Activated CD8-positive, alpha-beta memory T cell treated with anti-CD3 and anti-CD28 coated beads, Interleukin-2, amount 10 ng/mL, durations not matched to agents 7 days and 5 days (primary cell): ENCODE data around the gene SEZ6L2. TPM values are rescaled to one million over a fixed set of nuclear protein-coding genes. Genes with fewer than 3 reads are reported as not detected.

Source experiments
- total RNA-seq, 2 experiments: library from RNA; stranded (reverse); gene quantifications; one replicate each; pipeline ENCODE4 v1.2.3, GENCODE V29; 2021

Gene SEZ6L2
- total RNA-seq, 2 experiments from 2014 or later: 0.09 TPM; not detected in 1

Other genes starting within 250 kb of the SEZ6L2 start
- 100 to 1,000 TPM; 329 to 351 TPM for gene SPN, start 236.3 kb downstream of the SEZ6L2 start, total RNA-seq
- 10 to 100 TPM; 13.3 to 15.7 TPM for gene QPRT, start 220.4 kb downstream of the SEZ6L2 start, total RNA-seq
- 10 to 100 TPM; 39.7 to 51.2 TPM for gene C16orf54, start 153.6 kb downstream of the SEZ6L2 start, total RNA-seq
- gene ZG16, start 121.3 kb downstream of the SEZ6L2 start, total RNA-seq: not detected
- 100 to 1,000 TPM; 205 to 266 TPM for gene KIF22, start 108.8 kb downstream of the SEZ6L2 start, total RNA-seq
- 100 to 1,000 TPM; 411 to 434 TPM for gene MAZ, start 93.0 kb downstream of the SEZ6L2 start, total RNA-seq
- 1 to 10 TPM in 1 of 2 experiments, under 1 TPM in 1; 0.85 to 1.1 TPM for gene PRRT2, start 87.4 kb downstream of the SEZ6L2 start, total RNA-seq
- gene PAGR1, start 83.4 kb downstream of the SEZ6L2 start, total RNA-seq: 10 to 100 TPM; 34.3 to 35.2 TPM
- 100 to 1,000 TPM; 110 to 123 TPM for gene MVP, start 79.1 kb downstream of the SEZ6L2 start, total RNA-seq
- 10 to 100 TPM; 52.0 to 62.0 TPM for gene CDIPT, start 36.3 kb downstream of the SEZ6L2 start, total RNA-seq
- gene ASPHD1, start 938 bp upstream of the SEZ6L2 start, total RNA-seq: under 1 TPM in 1 of 2 experiments, not detected in 1; 0.33 TPM
- 10 to 100 TPM; 44.6 to 48.4 TPM for gene KCTD13, start 26.7 kb upstream of the SEZ6L2 start, total RNA-seq
- 10 to 100 TPM; 56.9 to 67.6 TPM for gene TMEM219, start 62.5 kb upstream of the SEZ6L2 start, total RNA-seq
- 10 to 100 TPM; 51.1 to 55.3 TPM for gene TAOK2, start 74.3 kb upstream of the SEZ6L2 start, total RNA-seq
- 10 to 100 TPM; 49.3 to 56.5 TPM for gene HIRIP3, start 96.1 kb upstream of the SEZ6L2 start, total RNA-seq
- gene INO80E, start 96.7 kb upstream of the SEZ6L2 start, total RNA-seq: 100 to 1,000 TPM; 102 to 116 TPM
- under 1 TPM in 1 of 2 experiments, not detected in 1; 0.49 TPM for gene DOC2A, start 111.5 kb upstream of the SEZ6L2 start, total RNA-seq
- gene C16orf92, start 123.6 kb upstream of the SEZ6L2 start, total RNA-seq: not detected
- 1 to 10 TPM; 1.6 to 6.5 TPM for gene TLCD3B, start 131.7 kb upstream of the SEZ6L2 start, total RNA-seq
- 1,000 to 10,000 TPM; 1,292 to 1,318 TPM for gene ALDOA, start 166.2 kb upstream of the SEZ6L2 start, total RNA-seq
- gene PPP4C, start 176.4 kb upstream of the SEZ6L2 start, total RNA-seq: 100 to 1,000 TPM; 149 to 161 TPM
- gene TBX6, start 192.4 kb upstream of the SEZ6L2 start, total RNA-seq: 1 to 10 TPM; 2.0 to 2.9 TPM
- gene YPEL3, start 196.7 kb upstream of the SEZ6L2 start, total RNA-seq: 10 to 100 TPM; 47.2 to 47.8 TPM
- gene GDPD3, start 214.0 kb upstream of the SEZ6L2 start, total RNA-seq: 10 to 100 TPM in 1 of 2 experiments, 1 to 10 TPM in 1; 8.1 to 19.5 TPM
- gene MAPK3, start 223.7 kb upstream of the SEZ6L2 start, total RNA-seq: 10 to 100 TPM; 67.1 to 95.1 TPM